Calu3 (cell line): Measurements from ENCODE around the gene ADGRV1. TPM values are rescaled to one million over a fixed set of nuclear protein-coding genes. Genes with fewer than 3 reads are reported as not detected.

Source experiments
- BruUV-seq: library from RNA; stranded (reverse); fragments of 400-500 nt; replicated peaks from 2 replicates; lab custom pipeline; 2021; lab: Mats Ljungman, UMichigan
- CTCF ChIA-PET: fragments of 300-600 bp; sonication (Branson Sonifier 250); formaldehyde crosslinking; loops from one replicate; lab custom pipeline; 2022; ENCODE audit warnings: antibody characterized with exemption; lab: Charles Lee
- DNase-seq: peaks from one replicate; pipeline ENCODE4 v3.0.0; 2022
- H3K27ac Mint-ChIP-seq: one replicate; pipeline ENCODE4 v1.8.0; 2022; ENCODE audit warnings: mixed read lengths; ENCODE audit not compliant: unreplicated experiment
- H3K27me3 Mint-ChIP-seq: one replicate; pipeline ENCODE4 v1.8.0; 2022; ENCODE audit warnings: mixed read lengths; ENCODE audit not compliant: unreplicated experiment
- H3K36me3 Mint-ChIP-seq: one replicate; pipeline ENCODE4 v1.8.0; 2022; ENCODE audit warnings: mild to moderate bottlenecking, moderate library complexity, mixed read lengths; ENCODE audit not compliant: insufficient read depth, unreplicated experiment
- H3K4me1 Mint-ChIP-seq: one replicate; pipeline ENCODE4 v1.8.0; 2022; ENCODE audit warnings: mild to moderate bottlenecking, low read depth, mixed read lengths; ENCODE audit not compliant: unreplicated experiment
- H3K4me3 Mint-ChIP-seq: one replicate; pipeline ENCODE4 v1.8.0; 2022; ENCODE audit warnings: mild to moderate bottlenecking, low read depth, moderate library complexity, mixed read lengths; ENCODE audit not compliant: unreplicated experiment
- H3K9me3 Mint-ChIP-seq: one replicate; pipeline ENCODE4 v1.8.0; 2022; ENCODE audit warnings: low read depth, mixed read lengths; ENCODE audit not compliant: unreplicated experiment
- CTCF ChIP-seq: fragments of 200-600 bp; IDR thresholded peaks from one replicate; pipeline ENCODE4 v1.8.0; 2022; ENCODE audit warnings: antibody characterized with exemption; ENCODE audit not compliant: unreplicated experiment
- intact Hi-C: fragments of 100-400 bp; cut with micrococcal nuclease; formaldehyde crosslinking; loops from one replicate; pipeline ENCODE4 v1.10.0; 2022; ENCODE audit not compliant: unreplicated experiment
- total RNA-seq: library from RNA; stranded (reverse); gene quantifications from 2 replicates; pipeline ENCODE4 v1.2.3, GENCODE V29; 2022

ADGRV1 gene
- total RNA-seq, 1 experiment from 2014 or later, result 1.8 TPM

- Mint-ChIP-seq H3K4me3 (no peak overlapping the region), H3K27ac (no peak overlapping the region), H3K9me3 (peaks cover 3% of the 10 kb centered on the region), H3K27me3 (no peaks in the 10 kb centered on the region), H3K4me1 (peaks cover 24% of the 10 kb centered on the region), H3K36me3 (no peaks in the 10 kb centered on the region)
- CTCF ChIA-PET, result no interaction called here
- intact Hi-C loops, result no loop called here
- TF ChIP-seq CTCF, result no peak
- no peak for DNase-seq
- BruUV-seq, result no TSS peak
Observed at GRCh38 chr5:90902651-90903386, 344.2 kb downstream of the ADGRV1 start.

GRCh38 chr5:90909101-90909503 is 350.5 kb downstream of the ADGRV1 start:
- BruUV-seq, result no TSS peak
- Mint-ChIP-seq H3K9me3 (peaks cover 3% of the 10 kb centered on the region), H3K4me3 (no peak overlapping the region), H3K27me3 (no peaks in the 10 kb centered on the region), H3K27ac (no peak overlapping the region), H3K36me3 (no peaks in the 10 kb centered on the region), H3K4me1 (no peaks in the 10 kb centered on the region)
- CTCF ChIA-PET, result no interaction called here
- intact Hi-C loops, result no loop called here
- no peak for DNase-seq
- TF ChIP-seq CTCF, result no peak

GRCh38 chr5:90909940-90910339 is 351.3 kb downstream of the ADGRV1 start:
- no peak overlapping the region for H3K27ac Mint-ChIP-seq
- no peaks in the 10 kb centered on the region for H3K36me3 Mint-ChIP-seq
- no TSS peak for BruUV-seq
- H3K4me1 Mint-ChIP-seq, result no peaks in the 10 kb centered on the region
- no peak for TF ChIP-seq CTCF
- H3K4me3 Mint-ChIP-seq, result no peak overlapping the region
- intact Hi-C loops, result no loop called here
- CTCF ChIA-PET, result no interaction called here
- DNase-seq, result no peak
- no peaks in the 10 kb centered on the region for H3K27me3 Mint-ChIP-seq
- H3K9me3 Mint-ChIP-seq, result peaks cover 3% of the 10 kb centered on the region

GRCh38 chr5:90911169-90911568 is 352.6 kb downstream of the ADGRV1 start:
- Mint-ChIP-seq H3K9me3 (peaks cover 3% of the 10 kb centered on the region), H3K4me3 (no peak overlapping the region), H3K27ac (no peak overlapping the region), H3K27me3 (no peaks in the 10 kb centered on the region), H3K4me1 (peaks cover 9% of the 10 kb centered on the region), H3K36me3 (no peaks in the 10 kb centered on the region)
- TF ChIP-seq CTCF, result no peak
- no peak for DNase-seq
- BruUV-seq, result no TSS peak
- CTCF ChIA-PET, result no interaction called here
- intact Hi-C loops, result no loop called here
